AG10803 (cell line): ENCODE measurements around the gene HAND2.
A peak's percentile ranks its signal among the peaks of the same experiment; 100 is the strongest.

Experiments used
- DNase-seq: peaks from one replicate; pipeline ENCODE4 v3.0.0; 2010; ENCODE audit warnings: low read depth
- H3K4me3 ChIP-seq: 2 replicates; pipeline ENCODE4 v1.5.1; 2011; ENCODE audit warnings: mild to moderate bottlenecking, low read length, control low read depth
- CTCF ChIP-seq: conservative IDR thresholded peaks from 2 replicates; pipeline ENCODE4 v1.5.1; 2011; ENCODE audit warnings: mild to moderate bottlenecking, low read length, control low read depth, inconsistent platforms

The HAND2 gene

GRCh38 chr4:173511787-173512361 is 18.2 kb downstream of the HAND2 start:
- DNase-seq = no peak
- TF ChIP-seq CTCF = no peak
- no peak overlapping the region for H3K4me3 ChIP-seq

GRCh38 chr4:173509036-173510001 is 20.7 kb downstream of the HAND2 start:
- peak; percentile 54 for DNase-seq
- peak overlapping the region; percentile 60 for H3K4me3 ChIP-seq
- no peak for TF ChIP-seq CTCF

GRCh38 chr4:173508386-173509035 is 21.5 kb downstream of the HAND2 start:
- no peak for TF ChIP-seq CTCF
- DNase-seq = no peak
- peak overlapping the region; percentile 60; the same call in 1 of the 2 replicates for H3K4me3 ChIP-seq

- DNase-seq = no peak
- no peak overlapping the region for H3K4me3 ChIP-seq
- TF ChIP-seq CTCF = no peak
Measured at GRCh38 chr4:173507471-173508385, 22.3 kb downstream of the HAND2 start.

GRCh38 chr4:173506597-173507211 is 23.3 kb downstream of the HAND2 start:
- no peak for TF ChIP-seq CTCF
- DNase-seq = no peak
- no peak overlapping the region for H3K4me3 ChIP-seq

- H3K4me3 ChIP-seq = no peak overlapping the region
- DNase-seq = peak; percentile 50
- peak; percentile 91 for TF ChIP-seq CTCF
Measured at GRCh38 chr4:173505924-173506518, 24.0 kb downstream of the HAND2 start.
